NCI-H187 treated with DMSO at 0.1 percent for 48 hours (cell line): Measurements from ENCODE around the gene NLRP6.
"Not testable (repeated sequence)": the region's sequence is repeated elsewhere in the genome, so short reads cannot be mapped to it uniquely, and the experiment has no call there.

Experiments used
- DNase-seq: peaks from one replicate; lab custom pipeline; 2025; lab: John Stamatoyannopoulos, UW

The NLRP6 gene

GRCh38 chr11:325796-326591, 47.8 kb downstream of the NLRP6 start:
- no peak for DNase-seq

GRCh38 chr11:326592-326841, 48.3 kb downstream of the NLRP6 start:
- no peak for DNase-seq

- no peak for DNase-seq
Measured at GRCh38 chr11:326842-327580, 48.8 kb downstream of the NLRP6 start.

GRCh38 chr11:327581-327923, 49.3 kb downstream of the NLRP6 start:
- DNase-seq = no peak

DNA sequence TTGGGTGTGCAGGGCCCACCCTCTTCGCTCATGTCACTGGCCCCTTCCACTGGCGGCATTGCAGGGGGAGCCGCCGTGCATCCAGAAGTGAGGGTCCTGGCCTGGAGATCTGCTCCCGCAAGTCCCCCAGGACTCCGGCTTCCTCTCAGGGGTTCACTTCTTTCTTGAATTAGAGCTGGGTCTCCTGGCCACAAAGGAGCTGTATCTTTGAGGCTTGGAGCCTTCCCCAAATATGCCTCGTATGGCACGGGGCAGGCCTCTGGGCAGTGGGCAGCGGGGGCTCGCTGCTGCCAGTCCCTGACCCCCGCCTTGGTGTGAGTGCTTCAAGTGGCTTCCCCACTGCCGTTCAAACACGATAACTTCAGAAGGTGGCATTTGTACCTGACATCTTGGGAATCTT, 49.8 kb downstream of the NLRP6 start:
- DNase-seq = no peak

- not testable (repeated sequence) for DNase-seq
Measured at GRCh38 chr11:328516-329100, 50.4 kb downstream of the NLRP6 start.

DNA sequence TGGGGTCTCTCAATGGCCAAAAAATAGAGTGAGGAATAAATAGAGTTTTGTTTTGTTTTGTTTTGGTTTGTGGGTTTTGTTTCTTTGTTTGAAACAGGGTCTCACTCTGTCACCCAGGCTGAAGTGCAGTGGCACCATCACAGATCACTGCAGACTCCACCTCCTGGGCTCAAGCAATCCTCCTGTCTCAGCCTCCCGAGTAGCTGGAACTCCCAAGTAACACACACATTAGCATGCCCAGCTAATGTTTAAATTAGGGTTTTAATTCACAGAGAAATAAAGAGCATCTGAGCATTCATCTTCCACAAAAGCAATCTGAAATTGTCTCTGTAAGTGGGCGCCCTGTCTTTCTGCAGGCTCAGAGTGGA, 51.7 kb downstream of the NLRP6 start:
- DNase-seq = no peak

GRCh38 chr11:330307-330693, 52.1 kb downstream of the NLRP6 start:
- no peak for DNase-seq

DNA sequence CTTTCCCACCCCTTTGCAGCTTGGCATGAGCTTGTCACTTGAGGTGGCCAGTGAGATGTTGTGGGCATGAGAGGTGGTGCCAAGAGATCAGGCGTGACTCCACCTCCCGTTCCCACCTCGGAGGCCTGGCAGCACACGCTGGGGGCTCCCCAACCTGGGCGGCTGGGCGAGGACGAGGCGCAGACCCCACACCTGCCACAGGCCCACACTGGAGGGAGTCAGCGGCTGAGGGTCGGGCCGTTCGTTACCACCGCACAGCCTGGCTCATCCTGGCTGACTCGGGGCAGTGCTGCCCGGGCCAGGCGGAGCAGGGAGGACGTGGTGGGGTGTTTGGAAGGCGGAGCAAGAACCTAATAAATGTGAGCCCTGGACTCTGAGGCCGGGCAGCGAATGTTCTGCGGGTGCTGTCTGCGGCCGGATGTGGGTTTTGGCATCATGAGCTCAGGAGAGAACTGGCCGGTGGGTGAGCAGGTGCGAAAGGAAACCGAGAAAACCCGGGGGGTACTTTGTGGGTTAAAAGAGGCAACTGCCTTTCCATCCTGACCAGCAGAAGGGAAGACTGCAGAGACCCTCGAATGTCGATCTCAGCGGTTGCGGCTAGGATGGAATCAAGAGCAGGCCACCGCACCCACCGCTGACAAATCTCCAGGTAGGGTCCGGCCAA, 52.6 kb downstream of the NLRP6 start:
- no peak for DNase-seq

DNA sequence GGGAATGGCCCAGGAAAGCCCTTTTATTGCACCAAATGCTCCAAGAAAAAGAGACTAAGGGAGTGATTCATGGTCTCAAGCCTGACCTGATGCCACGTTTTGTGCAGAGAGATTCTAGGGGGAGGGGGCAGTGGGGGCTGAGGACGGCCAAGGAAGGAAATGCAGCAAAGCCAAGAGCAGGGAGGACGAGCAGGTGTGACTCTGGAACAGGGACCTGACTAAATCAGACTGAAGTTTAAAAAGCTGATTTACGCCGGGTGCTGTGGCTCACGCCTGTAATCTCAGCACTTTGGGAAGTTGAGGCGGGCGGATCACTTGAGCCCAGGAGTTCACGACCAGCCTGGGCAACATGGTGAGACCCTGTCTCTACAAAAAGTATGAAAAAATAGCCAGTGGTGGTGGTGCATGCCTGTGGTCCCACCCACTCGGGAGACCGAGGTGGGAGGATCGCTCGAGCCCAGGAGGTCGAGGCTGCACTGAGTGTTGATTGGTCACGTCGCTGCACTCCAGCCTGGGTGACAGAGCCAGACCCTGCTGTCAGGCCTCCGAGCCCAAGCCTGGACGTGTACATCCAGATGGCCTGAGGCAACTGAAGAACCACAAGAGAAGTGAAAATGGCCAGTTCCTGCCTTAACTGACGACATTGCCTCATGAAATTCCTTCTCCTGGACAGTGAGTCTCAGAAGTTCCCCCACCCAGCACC, 53.3 kb downstream of the NLRP6 start:
- DNase-seq = no peak

GRCh38 chr11:332651-333480, 54.7 kb downstream of the NLRP6 start:
- DNase-seq = no peak

DNA sequence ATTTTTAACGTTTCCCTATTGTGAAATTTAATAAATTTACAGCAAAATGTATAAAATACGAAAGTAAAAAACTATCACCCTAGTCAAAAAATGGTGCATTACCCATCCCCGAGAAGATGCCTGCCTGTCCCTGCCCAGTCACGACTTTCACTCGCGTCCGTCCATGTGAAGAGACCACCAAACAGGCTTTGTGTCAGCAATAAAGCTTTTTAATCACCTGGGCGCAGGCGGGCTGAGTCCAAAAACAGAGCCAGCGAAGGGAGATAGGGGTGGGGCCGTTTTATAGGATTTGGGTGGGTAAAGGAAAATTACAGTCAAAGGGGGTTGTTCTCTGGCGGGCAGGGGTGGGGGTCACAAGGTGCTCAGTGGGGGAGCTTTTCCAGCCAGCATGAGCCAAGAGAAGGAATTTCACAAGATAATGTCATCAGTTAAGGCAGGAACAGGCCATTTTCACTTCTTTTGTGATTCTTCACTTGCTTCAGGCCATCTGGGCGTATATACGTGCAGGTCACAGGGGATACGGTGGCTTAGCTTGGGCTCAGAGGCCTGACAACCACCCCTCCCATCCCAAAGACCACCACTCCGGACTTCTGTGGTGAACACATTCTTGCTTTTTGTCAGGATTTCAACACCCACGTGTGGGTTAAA, 55.5 kb downstream of the NLRP6 start:
- not testable (repeated sequence) for DNase-seq

- DNase-seq = no peak
Measured at GRCh38 chr11:334264-334994, 56.2 kb downstream of the NLRP6 start.
